ENCODE measurements around the gene KLHL29.

KLHL29 gene

DNA sequence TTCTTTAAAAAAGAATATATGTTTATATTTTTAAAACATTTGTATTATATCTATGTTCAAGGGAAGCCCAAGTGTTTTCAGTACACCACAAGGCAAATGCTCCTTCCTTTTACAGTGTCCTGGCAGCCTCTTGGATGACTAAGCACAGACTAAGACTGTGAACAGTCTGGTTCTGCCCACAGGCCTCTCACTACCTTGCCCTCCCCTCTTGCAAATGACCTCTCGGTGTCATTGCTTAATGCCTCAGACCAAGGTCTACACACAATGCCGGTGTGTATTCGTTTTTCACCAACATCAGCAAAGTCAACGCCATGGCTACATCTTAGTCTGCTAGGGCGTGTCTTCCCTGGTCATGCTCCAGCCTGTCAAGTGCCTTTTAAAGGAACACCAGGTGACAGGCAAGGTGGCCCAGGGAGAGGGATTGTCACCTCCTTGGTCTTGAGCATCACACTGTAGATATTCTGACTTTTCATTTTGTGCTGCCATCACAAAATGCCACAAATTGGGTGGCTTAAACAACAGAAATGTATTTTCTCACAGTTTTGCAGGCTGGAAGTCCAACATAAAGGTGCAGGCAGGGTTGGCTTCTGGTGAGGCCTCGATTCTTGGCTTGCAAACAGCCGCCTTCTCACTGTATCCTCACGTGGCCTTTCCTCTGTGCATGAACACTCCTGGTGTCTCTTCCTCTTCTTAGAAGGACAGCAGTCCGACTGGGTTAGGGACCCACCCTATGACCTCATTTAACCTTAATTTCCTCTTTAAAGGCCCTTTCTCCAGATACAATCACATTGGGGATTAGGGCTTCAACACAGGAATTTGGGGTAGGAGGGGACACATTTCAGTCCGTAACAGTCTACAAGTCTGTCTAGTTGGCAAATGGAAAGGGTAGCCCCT is 266.5 kb downstream of the KLHL29 start:
- Histone ChIP-seq H3K27ac (no peak overlapping the region), H3K4me3 (no peak overlapping the region)

DNA sequence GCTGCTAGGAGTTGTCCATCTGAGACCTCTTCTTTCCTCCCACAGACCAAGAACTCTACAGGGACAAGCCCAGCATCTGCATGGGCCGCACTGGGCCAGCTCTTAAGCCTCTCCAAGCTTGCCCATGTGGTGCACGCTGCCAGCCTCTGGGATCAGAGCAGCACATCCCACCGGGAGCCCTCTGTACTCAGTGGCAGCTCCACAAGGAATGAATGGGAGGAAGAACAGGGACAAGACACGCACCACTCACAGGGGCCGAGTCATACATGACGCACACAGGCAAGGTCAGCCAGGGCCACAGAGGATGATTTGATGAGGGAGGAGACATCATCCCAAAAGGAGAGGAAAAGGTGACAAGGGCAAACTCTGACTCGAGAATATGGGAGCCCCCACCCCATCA is 268.3 kb downstream of the KLHL29 start:
- H3K4me3 ChIP-seq, result no peak overlapping the region

DNA sequence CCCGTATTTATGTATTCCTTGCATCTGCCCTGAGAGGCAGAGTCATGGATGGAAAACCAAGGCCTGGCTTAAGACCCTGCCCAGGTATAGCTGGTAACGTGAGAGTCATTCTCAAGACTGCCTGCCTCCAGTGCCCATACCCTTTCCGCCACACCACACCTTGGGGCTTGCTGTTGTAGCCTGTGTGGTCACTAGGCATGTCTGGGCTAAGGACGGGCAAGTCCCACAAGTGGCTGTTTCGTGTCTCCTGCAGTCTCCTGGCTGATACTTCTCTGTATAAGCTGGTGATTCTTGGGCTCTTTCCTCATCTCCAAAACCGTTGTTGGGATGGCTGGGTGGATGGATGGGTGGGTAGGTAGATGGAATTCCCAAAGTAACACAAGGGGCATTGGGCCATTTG is 269.8 kb downstream of the KLHL29 start:
- Histone ChIP-seq H3K27ac (no peak overlapping the region), H3K4me3 (no peak overlapping the region)

More for the DNA sequence above, 268.3 kb downstream of the KLHL29 start:
- H3K27ac ChIP-seq, result no peak overlapping the region

DNA sequence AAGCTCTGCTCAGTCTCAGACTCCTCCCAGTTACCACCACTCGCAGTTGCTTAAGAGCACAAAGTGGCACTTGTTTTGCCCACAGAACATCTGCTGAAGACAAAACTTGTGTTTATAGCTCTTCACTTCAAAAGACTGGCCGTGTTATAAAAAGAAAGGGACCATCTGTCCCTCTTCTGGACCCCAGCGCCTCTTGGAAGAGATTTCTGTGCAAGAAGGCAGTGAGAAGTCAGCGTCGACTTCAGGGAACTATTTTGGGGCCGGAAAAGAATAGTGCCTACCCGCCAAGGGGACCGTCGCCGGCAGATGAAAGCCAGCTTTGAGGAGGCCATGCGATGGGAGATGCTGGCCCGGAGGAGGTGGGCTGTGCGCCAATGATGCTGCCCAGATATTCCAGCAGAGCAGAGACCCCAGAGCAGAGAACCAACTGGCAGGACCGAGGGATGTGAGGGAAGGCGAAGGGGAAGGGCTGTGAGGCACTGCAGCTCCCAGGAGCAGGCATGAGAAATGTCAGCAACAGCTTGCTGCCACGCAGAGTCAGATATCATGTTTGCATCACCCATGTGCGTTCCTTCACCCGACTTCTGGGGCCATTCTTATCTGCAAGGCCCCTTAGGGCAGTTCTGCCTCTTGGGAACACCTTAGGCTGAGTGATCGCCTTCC is 271.1 kb downstream of the KLHL29 start:
- H3K4me3 ChIP-seq, result no peak overlapping the region
- H3K27ac ChIP-seq, result no peak overlapping the region

DNA sequence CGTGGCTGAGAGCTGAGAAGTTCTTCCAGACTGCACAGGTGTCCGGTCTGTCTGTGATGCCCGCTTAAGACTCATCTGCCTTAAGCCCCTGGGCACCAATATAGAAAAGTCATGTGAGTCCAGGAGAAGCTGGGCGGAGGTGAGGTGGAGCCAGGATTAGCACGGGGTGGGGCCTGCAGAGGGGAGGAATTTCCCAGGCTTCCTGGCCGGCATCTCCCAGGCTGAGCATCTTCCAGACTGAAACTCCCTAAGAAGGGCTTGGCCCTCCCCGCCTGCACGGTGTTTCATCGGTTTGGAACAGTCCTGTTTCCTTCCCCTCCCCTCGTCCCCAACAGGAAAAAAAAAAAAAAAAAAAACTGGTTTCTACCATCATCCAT is 271.6 kb downstream of the KLHL29 start:
- H3K4me3 ChIP-seq, result no peak overlapping the region
- no peak overlapping the region for H3K27ac ChIP-seq

DNA sequence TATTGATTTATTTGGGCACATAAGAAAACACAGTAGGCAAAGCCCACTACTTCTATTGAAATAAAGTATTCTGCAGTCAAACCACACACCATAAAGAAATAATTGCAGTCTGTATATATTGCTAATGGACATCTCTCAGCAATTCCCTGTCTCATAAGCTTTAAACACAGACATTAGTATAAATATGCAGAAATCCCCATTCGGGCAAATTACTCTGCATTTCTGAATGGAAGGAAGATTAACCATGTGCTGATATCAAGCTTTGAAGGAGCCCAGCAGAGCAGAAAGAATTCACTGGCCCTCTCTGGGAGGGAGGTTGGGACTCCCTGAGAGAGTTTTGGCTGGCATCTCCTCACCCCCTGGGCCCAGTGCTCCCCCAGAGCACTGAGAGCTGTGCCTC is 272.4 kb downstream of the KLHL29 start:
- Histone ChIP-seq H3K4me3 (no peak overlapping the region), H3K27ac (no peak overlapping the region)

DNA sequence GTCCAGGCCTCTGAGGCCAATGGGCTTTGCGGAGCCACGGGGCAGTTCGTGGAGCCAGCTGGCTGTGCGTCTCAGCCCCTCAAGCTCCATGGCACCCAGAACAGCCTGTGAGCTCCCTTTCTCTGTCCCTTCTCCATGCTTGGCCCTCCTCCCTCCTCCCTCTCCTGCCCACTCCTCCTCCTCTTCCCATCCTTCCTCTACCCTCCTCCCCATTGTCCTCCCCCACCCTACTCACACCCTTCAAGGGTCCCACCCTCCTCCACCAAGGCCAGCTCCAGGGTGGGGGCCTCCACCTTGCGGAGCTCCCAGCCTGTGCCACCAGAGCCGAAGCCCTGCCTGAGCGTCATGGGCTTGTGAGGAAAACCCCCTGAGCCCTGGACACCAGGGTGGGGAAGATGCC is 273.0 kb downstream of the KLHL29 start:
- Histone ChIP-seq H3K27ac (no peak overlapping the region), H3K4me3 (no peak overlapping the region)

DNA sequence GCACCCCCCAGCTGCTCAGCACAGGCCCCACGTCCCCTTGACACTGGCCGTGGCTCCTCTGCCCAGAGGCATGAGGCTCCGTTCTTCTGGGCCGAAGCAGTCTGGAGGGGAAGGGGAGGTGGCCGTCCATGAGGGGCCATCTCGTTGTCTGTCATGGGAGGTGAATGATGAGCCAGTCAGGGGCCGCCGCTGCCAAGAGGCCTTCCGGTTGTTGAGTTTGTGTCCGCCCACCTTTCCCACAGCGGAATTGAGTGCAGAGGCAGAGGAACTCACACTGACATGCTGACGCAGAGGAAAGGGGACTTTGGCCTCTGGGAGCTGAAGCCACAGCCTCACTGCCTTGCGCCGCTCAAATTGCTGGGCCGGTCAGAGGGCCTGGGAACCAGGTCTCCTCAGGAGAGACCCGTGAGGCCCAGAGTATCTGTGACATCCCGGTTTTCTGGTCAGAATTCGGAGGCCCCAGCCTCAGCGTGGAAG is 273.5 kb downstream of the KLHL29 start:
- Histone ChIP-seq H3K4me3 (no peak overlapping the region), H3K27ac (no peak overlapping the region)

DNA sequence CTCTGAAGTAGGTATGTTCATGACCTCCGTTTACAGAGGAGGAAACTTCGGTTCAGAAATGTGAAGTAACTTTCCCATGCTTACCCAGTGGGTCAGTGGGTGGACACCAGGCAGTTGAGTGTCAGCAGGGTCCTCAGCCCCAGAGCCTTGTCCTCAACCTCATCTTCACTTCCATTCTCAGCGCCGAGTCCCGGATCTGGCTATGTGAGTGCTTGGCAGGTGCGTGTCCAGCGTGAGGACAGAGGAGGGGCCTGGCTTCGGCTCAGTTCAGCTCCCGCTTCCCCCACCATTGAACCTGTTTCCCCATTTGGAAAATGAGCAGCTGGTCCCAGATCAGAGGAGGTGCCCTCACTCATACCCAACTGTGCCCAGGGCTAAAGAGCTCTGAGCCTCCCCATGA is 274.3 kb downstream of the KLHL29 start:
- no peak overlapping the region for H3K27ac ChIP-seq
- H3K4me3 ChIP-seq, result no peak overlapping the region

DNA sequence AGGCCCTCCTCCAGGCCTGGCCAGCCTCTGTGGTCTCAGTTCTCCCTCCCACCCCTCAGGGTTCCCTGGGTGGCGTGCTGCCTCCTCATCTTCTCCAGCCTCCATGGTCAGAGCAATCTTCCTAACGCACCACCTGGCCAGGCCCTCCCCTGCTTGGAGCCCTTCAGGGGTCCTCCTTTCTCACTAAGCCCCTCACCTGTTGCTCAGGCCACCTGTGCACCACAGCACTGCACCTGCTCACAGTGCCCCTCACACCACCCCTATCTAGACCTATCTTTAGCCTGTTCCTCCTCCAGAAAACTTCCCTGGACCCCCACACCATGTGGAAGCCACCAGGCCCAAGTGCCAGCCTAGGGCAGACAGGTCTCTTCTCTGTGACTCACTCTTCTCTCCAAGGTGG is 274.8 kb downstream of the KLHL29 start:
- H3K27ac ChIP-seq, result no peak overlapping the region
- H3K4me3 ChIP-seq, result no peak overlapping the region

DNA sequence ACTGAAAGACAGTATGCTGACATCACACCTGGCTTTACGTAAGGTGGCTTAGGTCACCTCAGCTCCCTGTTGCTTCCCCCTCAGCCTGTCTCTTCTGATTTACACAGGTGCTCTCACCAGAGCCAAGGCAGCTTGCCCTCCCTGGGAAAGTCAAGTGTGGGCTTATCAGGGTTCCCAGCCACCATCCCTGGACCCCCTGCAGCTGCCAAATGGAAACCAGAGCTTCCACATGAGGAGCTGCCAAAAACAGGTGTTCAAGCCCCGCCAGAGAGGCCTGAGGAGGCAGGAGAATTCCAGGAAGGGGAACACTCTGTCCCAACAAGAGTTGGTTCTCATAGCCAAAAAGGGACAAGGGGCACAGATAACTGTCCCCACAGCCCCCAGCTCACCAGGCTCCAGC is 275.3 kb downstream of the KLHL29 start:
- H3K27ac ChIP-seq, result no peak overlapping the region
- H3K4me3 ChIP-seq, result no peak overlapping the region

DNA sequence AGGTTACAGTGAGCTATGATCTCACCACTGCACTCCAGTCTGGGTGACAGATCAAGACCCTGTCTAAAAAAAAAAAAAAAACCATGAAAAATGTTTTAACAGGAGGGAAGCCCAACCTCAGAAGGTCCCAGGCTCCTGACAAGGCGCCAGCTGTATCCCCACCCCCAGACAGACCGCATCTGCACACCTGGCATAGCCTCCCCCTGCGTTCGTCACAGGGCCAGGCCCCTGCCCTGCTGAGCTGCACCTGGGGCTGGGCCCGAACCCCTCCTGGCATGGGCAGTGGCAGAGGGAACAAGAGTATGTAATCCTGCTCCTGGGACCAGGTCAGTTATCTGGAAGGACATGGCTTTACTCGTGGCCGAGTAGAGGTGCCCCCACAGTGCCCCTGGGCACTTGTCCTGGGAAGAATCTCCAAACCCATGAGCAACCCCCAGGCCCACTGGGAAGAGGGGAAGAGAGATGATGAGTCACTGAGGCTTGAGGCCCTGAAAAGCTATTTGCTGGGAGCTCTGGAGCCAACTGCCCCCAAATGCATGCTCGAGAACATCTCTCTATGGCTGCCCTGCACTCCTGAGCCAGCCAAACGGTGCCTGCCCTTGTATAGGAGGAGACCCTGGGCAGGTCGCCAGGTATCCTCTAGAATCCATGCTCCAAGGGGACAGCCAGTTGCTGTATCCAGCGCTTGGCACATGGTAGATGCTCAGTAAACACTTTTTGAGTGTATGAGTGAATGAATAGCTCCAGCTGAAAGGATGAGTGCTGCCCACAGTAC is 276.5 kb downstream of the KLHL29 start:
- H3K4me3 ChIP-seq, result no peak overlapping the region
- no peak overlapping the region for H3K27ac ChIP-seq

DNA sequence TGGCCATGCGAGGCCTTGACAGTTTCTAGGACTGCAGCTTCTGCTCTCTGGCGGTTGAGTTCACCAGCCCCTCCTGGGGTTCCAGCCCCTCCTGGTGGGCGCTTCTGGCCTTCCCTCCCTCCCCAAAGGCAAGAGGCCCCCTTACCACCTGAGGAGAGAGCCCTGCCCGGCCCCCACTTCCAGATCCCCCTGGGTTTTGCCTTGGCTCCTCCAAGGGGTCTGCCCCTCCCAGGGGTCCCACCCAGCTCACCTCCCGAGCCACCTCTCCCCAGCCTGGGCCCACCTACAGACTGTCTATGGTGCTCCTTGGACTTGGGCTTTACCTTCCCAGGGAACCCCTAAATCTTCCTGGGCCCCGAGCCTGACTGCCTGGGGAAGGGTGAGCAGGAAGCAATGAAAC is 277.5 kb downstream of the KLHL29 start:
- Histone ChIP-seq H3K27ac (no peak overlapping the region), H3K4me3 (no peak overlapping the region)

DNA sequence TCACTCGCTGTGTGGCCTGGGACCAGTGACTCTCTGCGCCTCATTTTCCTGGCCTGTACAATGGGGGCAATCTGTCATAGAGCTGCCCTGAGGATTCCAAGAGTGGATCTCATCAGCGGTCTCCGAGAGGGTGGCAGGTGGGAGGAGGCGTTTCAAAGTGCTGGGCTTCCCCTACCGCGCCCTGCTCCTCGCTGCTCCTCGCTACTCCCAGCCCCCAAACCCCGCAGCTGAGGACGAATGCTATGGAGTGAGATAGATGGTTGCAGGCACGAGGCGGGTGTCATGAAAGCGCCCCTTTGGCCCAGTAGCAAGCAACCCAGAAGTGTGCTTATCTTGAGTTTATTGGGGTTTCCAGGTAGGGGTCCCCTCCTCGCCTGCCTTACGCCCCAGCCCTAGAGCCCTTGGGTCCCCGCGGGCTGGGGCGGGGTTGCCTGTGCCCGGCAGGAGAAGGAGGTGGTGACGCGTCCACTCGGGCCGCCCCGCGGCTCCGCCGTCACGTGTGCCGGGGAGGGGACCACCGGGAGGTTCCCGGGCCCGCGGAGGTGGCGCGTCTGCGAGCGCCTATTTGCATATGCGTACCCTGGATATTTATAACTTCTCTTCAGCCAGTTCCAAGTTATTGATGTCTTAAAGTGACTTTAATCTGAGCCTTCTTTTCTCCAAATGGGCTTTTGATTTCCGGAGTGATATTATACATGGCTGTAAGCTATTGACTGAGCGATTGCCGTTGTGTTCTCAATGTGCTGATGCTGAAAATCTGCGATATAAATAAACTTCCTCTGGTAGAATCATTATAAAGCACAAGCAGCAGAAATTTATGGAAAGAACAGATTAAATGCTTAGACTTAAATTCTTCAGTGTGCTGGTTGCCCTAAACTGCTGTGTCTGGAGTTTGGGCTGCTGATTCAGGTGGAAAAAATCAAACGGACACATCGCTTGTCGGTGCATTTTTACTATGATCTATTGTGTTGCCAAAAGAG is 278.3 kb downstream of the KLHL29 start:
- no peak overlapping the region for H3K27ac ChIP-seq
- H3K4me3 ChIP-seq, result peak overlapping the region in 2 of 7 experiments; percentile 20 to 21

DNA sequence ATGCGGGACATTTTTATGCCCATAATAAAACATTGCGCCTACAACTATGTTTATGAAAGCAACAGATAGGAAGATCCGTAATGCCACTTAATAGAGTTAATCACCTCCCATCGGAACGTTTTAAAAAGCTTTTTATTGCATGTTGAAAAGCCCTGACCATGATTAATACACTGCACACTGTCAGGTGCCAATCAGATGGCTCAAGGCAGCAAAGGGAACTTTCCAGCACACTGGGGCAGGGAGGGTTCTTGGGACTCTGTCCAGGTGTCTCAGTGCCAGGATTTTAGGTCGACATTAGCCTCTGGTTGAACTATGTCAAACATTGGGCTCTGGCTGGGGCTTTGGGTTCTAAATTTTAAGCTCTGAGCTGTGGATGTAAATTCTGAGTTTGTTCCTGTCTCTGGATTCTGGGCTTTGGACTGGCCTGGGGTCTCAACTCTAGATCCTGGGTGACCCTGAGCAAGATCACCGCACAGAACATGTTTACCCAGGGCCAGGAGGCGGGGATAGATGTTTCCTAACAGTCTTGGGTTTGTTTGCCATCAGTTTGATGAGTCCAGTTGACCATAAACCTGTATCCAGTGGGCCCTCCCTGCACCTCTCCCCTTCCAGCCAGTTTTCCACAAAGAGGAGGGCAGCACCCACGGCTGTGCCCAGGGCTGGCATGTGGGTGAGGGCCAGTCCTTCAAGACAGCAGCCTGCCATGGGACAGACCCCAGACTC is 279.2 kb downstream of the KLHL29 start:
- no peak overlapping the region for H3K4me3 ChIP-seq
- no peak overlapping the region for H3K27ac ChIP-seq

DNA sequence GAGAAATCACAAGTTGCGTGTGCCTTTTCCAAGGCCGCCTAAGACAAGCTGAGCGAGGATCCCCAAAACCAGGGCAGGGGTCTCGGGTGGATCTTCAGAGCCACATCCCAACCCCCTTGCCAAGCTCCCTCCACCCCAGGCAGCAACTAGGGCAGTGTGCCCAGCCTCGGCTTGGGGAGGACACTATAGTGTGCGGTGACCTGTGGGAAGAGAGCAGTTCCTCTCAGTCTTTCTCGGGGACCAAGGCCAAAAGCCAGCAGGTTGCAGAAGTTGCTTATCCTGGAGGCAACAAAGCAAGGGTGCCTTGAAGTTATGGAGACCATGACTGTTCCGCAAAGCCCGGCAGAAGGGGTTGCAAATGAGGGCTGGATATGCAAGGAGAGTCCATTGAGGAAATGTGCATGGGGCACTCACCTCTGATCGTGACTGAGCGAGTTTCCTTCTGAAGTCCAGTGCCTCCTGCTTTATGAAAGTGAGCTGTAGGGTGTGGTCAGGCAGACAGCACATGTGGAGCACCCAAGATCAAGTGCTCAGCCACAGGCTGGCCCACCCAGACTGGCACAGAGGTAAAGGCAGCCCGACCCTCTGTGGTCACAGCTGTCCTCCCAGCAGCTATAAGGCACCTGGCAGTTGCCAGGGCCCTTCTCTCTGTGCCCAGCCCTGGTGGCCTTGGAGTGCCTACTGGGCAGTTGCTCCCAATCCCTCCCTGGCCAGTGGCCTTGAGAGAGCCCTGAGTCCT is 281.4 kb downstream of the KLHL29 start:
- no peak overlapping the region for H3K4me3 ChIP-seq
- H3K27ac ChIP-seq, result no peak overlapping the region

DNA sequence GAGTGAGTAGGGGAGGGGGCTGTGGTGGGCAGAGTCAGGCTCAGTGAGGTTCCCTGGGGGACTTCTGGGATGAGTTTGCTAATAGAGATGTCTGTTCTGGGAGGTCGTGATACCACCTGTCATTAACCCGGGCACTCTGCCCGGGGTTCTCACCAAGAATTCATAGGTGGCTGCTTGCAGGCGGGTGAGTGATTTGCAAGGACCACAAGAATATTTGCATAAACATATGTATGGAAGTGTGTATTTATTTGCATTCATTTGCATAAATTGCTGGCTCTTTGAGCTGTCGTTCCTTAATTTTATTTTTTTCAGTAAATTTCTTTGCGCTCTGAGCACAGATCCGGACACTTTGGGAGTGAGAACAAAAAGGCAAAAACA is 282.0 kb downstream of the KLHL29 start:
- H3K4me3 ChIP-seq, result no peak overlapping the region

DNA sequence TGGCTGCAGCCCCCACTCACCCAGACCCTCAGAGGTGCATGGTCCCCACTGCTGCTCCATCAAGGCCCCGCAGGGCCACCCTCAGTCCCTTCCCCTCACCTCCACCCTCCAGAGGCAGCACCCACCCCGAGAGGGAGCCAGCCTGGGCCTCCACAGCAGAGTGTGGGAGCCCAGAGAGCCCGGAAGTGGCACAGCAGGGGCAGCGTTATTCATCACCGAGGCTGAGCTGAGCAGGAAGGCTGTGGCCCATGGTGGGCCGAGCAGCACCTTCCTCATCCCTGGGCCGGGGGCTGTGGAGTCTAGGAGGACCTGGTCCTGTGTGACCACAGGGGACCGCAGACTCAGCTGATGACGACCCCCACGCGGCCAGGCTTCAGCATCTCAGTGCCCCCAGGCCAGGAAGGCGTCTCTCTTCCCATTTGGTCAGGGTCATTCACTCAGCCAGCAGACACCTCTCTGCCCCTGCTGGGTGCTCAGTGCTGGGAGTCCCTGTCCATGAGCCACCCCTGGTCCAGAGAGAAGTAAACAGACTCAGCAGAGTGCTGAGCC is 283.9 kb downstream of the KLHL29 start:
- Histone ChIP-seq H3K4me3 (no peak overlapping the region), H3K27ac (peak overlapping the region in 5 of 21 experiments; percentile 9 to 79 (median 71))

More for the DNA sequence above, 282.0 kb downstream of the KLHL29 start:
- H3K27ac ChIP-seq, result no peak overlapping the region
